ENCODE data around the gene TGM6.

The TGM6 gene

DNA sequence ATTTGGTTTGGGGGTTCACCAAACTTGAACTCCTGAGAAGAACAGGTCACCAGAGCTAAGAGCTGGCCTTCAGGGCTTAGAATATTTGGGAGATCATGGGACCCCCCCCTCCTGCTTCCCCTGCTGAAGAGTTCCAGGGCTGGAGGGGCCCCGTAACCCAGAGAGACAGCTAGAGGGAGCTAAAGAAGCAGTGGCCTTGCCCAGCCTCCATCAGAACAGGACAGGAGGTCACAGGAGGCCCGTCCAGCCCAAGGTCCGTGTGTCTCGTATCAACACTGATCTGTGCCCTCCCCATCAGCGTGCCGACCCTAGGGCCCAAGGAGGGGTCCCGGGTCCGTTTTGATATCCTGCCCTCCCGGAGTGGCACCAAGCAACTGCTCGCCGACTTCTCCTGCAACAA, 40.6 kb upstream of the TGM6 start:
- TF ChIP-seq, protein P1, sequence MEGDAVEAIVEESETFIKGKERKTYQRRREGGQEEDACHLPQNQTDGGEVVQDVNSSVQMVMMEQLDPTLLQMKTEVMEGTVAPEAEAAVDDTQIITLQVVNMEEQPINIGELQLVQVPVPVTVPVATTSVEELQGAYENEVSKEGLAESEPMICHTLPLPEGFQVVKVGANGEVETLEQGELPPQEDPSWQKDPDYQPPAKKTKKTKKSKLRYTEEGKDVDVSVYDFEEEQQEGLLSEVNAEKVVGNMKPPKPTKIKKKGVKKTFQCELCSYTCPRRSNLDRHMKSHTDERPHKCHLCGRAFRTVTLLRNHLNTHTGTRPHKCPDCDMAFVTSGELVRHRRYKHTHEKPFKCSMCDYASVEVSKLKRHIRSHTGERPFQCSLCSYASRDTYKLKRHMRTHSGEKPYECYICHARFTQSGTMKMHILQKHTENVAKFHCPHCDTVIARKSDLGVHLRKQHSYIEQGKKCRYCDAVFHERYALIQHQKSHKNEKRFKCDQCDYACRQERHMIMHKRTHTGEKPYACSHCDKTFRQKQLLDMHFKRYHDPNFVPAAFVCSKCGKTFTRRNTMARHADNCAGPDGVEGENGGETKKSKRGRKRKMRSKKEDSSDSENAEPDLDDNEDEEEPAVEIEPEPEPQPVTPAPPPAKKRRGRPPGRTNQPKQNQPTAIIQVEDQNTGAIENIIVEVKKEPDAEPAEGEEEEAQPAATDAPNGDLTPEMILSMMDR (IDR thresholded peaks at IDR 0.05; ENCODE audit: insufficient read depth, low read length) = no peak
- TF ChIP-seq GABPA (IDR thresholded peaks at IDR 0.05; ENCODE audit: low read depth) = no peak
- TF ChIP-seq REST (IDR thresholded peaks at IDR 0.05; ENCODE audit: insufficient replicate concordance, low read depth) = no peak
- TF ChIP-seq SPI1 (IDR thresholded peaks at IDR 0.05; ENCODE audit: borderline replicate concordance, low read depth) = no peak
- TF ChIP-seq POLR2AphosphoS5 (IDR thresholded peaks at IDR 0.05; ENCODE audit: low read depth) = no peak
- no peaks in the 10 kb centered on the region for H3K27me3 ChIP-seq (ENCODE audit: insufficient read depth, poor library complexity, severe bottlenecking)
- DNase-seq (ENCODE audit: low read depth in 1 of 2, low spot score in 1 of 2) = no peak
- no peak overlapping the region for H3K27ac ChIP-seq (replicated peaks)
- no peak overlapping the region for H3K4me3 ChIP-seq (replicated peaks; ENCODE audit: insufficient read depth, low read length)

DNA sequence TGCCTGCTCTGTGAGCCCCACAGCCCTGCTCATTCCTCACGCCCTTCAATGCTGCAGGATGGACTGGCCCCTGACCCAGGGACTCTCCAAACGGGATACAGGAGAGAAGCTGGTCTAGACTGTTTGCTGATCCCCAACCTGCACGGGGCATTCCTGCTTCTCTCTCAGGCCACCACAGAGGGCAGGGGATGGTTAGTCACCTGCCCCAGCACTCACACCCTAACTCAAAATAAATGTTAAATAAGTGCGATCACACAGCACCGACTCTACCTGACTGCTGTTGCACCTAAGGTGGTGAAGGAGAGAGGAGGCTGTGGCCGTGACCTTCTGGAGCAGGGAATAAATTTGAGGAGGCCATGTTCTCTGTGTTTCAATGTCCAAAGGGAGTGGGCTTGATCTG, 39.9 kb upstream of the TGM6 start:
- H3K4me3 ChIP-seq (replicated peaks; ENCODE audit: insufficient read depth, low read length) = no peak overlapping the region

DNA sequence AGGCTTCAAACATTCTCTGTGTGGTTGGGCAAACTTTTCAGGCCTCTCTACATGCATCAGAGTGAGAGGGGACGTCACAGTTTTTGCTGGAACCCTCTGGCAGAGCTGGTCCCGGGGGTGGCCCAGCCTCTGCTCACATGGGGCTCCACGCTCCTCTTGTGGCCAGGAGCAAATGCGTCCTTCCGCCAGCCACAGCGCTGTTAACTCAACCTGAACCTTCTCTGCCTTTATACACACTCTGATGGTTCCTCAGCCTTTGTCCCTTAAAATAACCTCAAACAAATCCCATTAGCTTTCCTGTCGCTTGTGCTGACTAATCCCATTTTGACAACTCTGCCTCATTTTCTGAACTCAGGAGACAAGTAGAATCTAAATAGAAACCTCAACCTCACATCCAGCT, 39.4 kb upstream of the TGM6 start:
- TF ChIP-seq GABPA (IDR thresholded peaks at IDR 0.05; ENCODE audit: low read depth) (no peak), SPI1 (IDR thresholded peaks at IDR 0.05; ENCODE audit: borderline replicate concordance, low read depth) (no peak)
- no peak for DNase-seq (ENCODE audit: low read depth in 1 of 2, low spot score in 1 of 2)
- no peak overlapping the region for H3K4me3 ChIP-seq (replicated peaks; ENCODE audit: insufficient read depth, low read length)
- H3K27ac ChIP-seq (replicated peaks) = no peak overlapping the region
- no peaks in the 10 kb centered on the region for H3K27me3 ChIP-seq (ENCODE audit: insufficient read depth, poor library complexity, severe bottlenecking)

More for the DNA sequence above, 39.9 kb upstream of the TGM6 start:
- no peaks in the 10 kb centered on the region for H3K27me3 ChIP-seq (ENCODE audit: insufficient read depth, poor library complexity, severe bottlenecking)
- H3K27ac ChIP-seq (replicated peaks) = no peak overlapping the region
- no peak for TF ChIP-seq POLR2AphosphoS5 (IDR thresholded peaks at IDR 0.05; ENCODE audit: low read depth)
- no peak for TF ChIP-seq GABPA (IDR thresholded peaks at IDR 0.05; ENCODE audit: low read depth)
- TF ChIP-seq REST (IDR thresholded peaks at IDR 0.05; ENCODE audit: insufficient replicate concordance, low read depth) = no peak
- TF ChIP-seq, protein P1 (IDR thresholded peaks at IDR 0.05; ENCODE audit: insufficient read depth, low read length) = no peak
- TF ChIP-seq SPI1 (IDR thresholded peaks at IDR 0.05; ENCODE audit: borderline replicate concordance, low read depth) = no peak
- no peak for DNase-seq (ENCODE audit: low read depth in 1 of 2, low spot score in 1 of 2)

DNA sequence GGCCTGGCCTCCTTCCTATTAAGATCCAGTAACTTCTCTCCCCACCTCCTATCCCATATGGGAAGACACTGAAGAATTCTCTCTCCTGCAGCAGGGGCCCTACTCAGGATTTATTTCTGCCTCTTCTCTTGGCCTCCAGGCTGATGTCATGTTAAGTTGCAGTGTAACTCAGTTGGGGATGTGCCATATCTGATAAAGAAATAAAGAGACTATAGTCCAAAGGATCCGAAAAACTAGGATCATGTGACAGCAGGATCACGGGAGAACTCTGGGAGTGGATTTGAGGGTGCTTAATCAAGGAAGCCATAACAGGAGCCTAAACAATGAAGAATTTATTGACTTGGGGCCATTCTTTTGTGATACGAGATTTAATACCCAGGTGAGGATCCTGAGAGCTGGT, 38.5 kb upstream of the TGM6 start:
- H3K27me3 ChIP-seq (ENCODE audit: insufficient read depth, poor library complexity, severe bottlenecking) = no peaks in the 10 kb centered on the region
- no peak overlapping the region for H3K27ac ChIP-seq (replicated peaks)
- H3K4me3 ChIP-seq (replicated peaks; ENCODE audit: insufficient read depth, low read length) = no peak overlapping the region
- TF ChIP-seq GABPA (IDR thresholded peaks at IDR 0.05; ENCODE audit: low read depth) (no peak), REST (IDR thresholded peaks at IDR 0.05; ENCODE audit: insufficient replicate concordance, low read depth) (no peak), POLR2AphosphoS5 (IDR thresholded peaks at IDR 0.05; ENCODE audit: low read depth) (no peak), SPI1 (IDR thresholded peaks at IDR 0.05; ENCODE audit: borderline replicate concordance, low read depth) (no peak)
- DNase-seq (ENCODE audit: low read depth in 1 of 2, low spot score in 1 of 2) = no peak

Measured in HL-60 (cell line).